Measurements from ENCODE around the gene CSF2. TPM values are rescaled to one million over a fixed set of nuclear protein-coding genes. Genes with fewer than 3 reads are reported as not detected.

Gene CSF2
- total and polyA plus RNA-seq, 2 of the 4 experiments (the other 2 are of a cell fraction): 0.31 TPM; not detected in 1

- no peaks in the 10 kb centered on the region for H3K4me1 ChIP-seq (ENCODE audit: control insufficient read depth, insufficient read depth, low read length)
- H3K14ac ChIP-seq (replicated peaks; ENCODE audit: low read depth, low read length): no peak overlapping the region
- no peaks in the 10 kb centered on the region for H3K9me1 ChIP-seq (ENCODE audit: insufficient read depth, low read length)
- no peak overlapping the region for H2AK9ac ChIP-seq (replicated peaks; ENCODE audit: low read depth, low read length, poor library complexity)
- intact Hi-C loops (cut with micrococcal nuclease) (no loop called here), dilution Hi-C loops (cut with HindIII; ENCODE audit: low sequenced_read_pairs, unreplicated experiment) (no loop called here), in situ Hi-C loops (cut with MboI; ENCODE audit: low sequenced_read_pairs) (no loop called here)
- no peak overlapping the region for H4K8ac ChIP-seq (ENCODE audit: low read depth in 2 of 2, low read length in 2 of 2)
- no peak overlapping the region for H2BK120ac ChIP-seq (ENCODE audit: low read depth, low read length)
- no peak overlapping the region for H3K4me3 ChIP-seq (ENCODE audit: insufficient read depth, low read depth, low read length)
- peaks cover 32% of the 10 kb centered on the region for H3K27me3 ChIP-seq (ENCODE audit: control insufficient read depth, insufficient read depth, low read length)
- H3K4ac ChIP-seq (ENCODE audit: low read depth, low read length): no peak overlapping the region
- no peaks in the 10 kb centered on the region for H3K9me3 ChIP-seq (ENCODE audit: control insufficient read depth, insufficient read depth, low read length)
- no peak for TF ChIP-seq MAFK (IDR thresholded peaks at IDR 0.05; ENCODE audit: low read depth, low read length)
- TF ChIP-seq BHLHE40 (IDR thresholded peaks at IDR 0.05; ENCODE audit: low read depth, low read length): no peak
- no peak for TF ChIP-seq MXI1 (IDR thresholded peaks at IDR 0.05; ENCODE audit: borderline replicate concordance, low read depth, low read length)
- TF ChIP-seq, protein P1, sequence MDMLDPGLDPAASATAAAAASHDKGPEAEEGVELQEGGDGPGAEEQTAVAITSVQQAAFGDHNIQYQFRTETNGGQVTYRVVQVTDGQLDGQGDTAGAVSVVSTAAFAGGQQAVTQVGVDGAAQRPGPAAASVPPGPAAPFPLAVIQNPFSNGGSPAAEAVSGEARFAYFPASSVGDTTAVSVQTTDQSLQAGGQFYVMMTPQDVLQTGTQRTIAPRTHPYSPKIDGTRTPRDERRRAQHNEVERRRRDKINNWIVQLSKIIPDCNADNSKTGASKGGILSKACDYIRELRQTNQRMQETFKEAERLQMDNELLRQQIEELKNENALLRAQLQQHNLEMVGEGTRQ (IDR thresholded peaks at IDR 0.05; ENCODE audit: low read depth, low read length): no peak
- no peak for TF ChIP-seq MAZ (IDR thresholded peaks at IDR 0.05; ENCODE audit: borderline replicate concordance, low read depth, low read length)
- no peak for TF ChIP-seq SMC3 (IDR thresholded peaks at IDR 0.05; ENCODE audit: low read depth, low read length)
- TF ChIP-seq RFX5 (IDR thresholded peaks at IDR 0.05; ENCODE audit: low read depth, low read length): no peak
- TF ChIP-seq, protein P2, sequence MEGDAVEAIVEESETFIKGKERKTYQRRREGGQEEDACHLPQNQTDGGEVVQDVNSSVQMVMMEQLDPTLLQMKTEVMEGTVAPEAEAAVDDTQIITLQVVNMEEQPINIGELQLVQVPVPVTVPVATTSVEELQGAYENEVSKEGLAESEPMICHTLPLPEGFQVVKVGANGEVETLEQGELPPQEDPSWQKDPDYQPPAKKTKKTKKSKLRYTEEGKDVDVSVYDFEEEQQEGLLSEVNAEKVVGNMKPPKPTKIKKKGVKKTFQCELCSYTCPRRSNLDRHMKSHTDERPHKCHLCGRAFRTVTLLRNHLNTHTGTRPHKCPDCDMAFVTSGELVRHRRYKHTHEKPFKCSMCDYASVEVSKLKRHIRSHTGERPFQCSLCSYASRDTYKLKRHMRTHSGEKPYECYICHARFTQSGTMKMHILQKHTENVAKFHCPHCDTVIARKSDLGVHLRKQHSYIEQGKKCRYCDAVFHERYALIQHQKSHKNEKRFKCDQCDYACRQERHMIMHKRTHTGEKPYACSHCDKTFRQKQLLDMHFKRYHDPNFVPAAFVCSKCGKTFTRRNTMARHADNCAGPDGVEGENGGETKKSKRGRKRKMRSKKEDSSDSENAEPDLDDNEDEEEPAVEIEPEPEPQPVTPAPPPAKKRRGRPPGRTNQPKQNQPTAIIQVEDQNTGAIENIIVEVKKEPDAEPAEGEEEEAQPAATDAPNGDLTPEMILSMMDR (conservative IDR thresholded peaks at IDR 0.05; ENCODE audit: low read depth, low read length): no peak
- TF ChIP-seq RAD21 (IDR thresholded peaks at IDR 0.05; ENCODE audit: low read length): no peak
- TF ChIP-seq, protein P3, sequence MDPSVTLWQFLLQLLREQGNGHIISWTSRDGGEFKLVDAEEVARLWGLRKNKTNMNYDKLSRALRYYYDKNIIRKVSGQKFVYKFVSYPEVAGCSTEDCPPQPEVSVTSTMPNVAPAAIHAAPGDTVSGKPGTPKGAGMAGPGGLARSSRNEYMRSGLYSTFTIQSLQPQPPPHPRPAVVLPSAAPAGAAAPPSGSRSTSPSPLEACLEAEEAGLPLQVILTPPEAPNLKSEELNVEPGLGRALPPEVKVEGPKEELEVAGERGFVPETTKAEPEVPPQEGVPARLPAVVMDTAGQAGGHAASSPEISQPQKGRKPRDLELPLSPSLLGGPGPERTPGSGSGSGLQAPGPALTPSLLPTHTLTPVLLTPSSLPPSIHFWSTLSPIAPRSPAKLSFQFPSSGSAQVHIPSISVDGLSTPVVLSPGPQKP (IDR thresholded peaks at IDR 0.05; ENCODE audit: borderline replicate concordance, low read depth, low read length): no peak
- no peaks in the 10 kb centered on the region for H3K79me1 ChIP-seq (ENCODE audit: low read depth in 1 of 2, low read length in 2 of 2)
- ChIA-PET CTCF (no interaction called here), POLR2A (ENCODE audit: unreplicated experiment) (no interaction called here)
- no peak for DNase-seq
- H4K91ac ChIP-seq (ENCODE audit: insufficient read depth, low read depth, low read length): no peak overlapping the region
- no peak overlapping the region for H3K56ac ChIP-seq (ENCODE audit: extremely low read depth, insufficient read depth, low read length)
- H4K5ac ChIP-seq (ENCODE audit: low read depth, low read length): no peak overlapping the region
- H4K20me1 ChIP-seq (ENCODE audit: insufficient read depth, low read length): no peaks in the 10 kb centered on the region
- H2AK5ac ChIP-seq (ENCODE audit: low read depth, low read length): no peak overlapping the region
- H3K18ac ChIP-seq (ENCODE audit: low read depth, low read length): no peak overlapping the region
- BruUV-seq (replicated peaks): no TSS peak
- no peak overlapping the region for H2BK20ac ChIP-seq (ENCODE audit: low read depth, low read length)
- H3K27ac ChIP-seq (ENCODE audit: insufficient read depth, low read length): no peak overlapping the region
- no peak overlapping the region for H2BK15ac ChIP-seq (ENCODE audit: low read depth, low read length)
- 74% methylated on average over 6 of the region's 14 CpGs; no CpG with 5 or more reads in 1 of the 2 experiments for WGBS, 2 experiments (ENCODE audit: extremely low coverage in 2 of 2, insufficient read length in 1 of 2)
- no peaks in the 10 kb centered on the region for H3K36me3 ChIP-seq (ENCODE audit: control insufficient read depth, insufficient read depth, low read length)
- no peak overlapping the region for H3K23ac ChIP-seq (ENCODE audit: low read depth, low read length)
- H2AFZ ChIP-seq (replicated peaks; ENCODE audit: low read length, poor library complexity): no peak overlapping the region
- no peak for ATAC-seq (ENCODE audit: low read depth)
- H3K4me2 ChIP-seq (ENCODE audit: low read depth, low read length): no peak overlapping the region
- no peak overlapping the region for H3K9ac ChIP-seq (ENCODE audit: low read depth, low read length)
- no peak overlapping the region for H2BK5ac ChIP-seq (ENCODE audit: low read depth, low read length, poor library complexity, severe bottlenecking)
Observed at GRCh38 chr5:132056610-132057497, 16.7 kb upstream of the CSF2 start.
